Activated CD4-positive, alpha-beta T cell treated with anti-CD3 and anti-CD28 coated beads, Interleukin-2, amount 50 U/mL, for 4 hours (primary cell): ENCODE data around the gene TECTA.
"Not testable (repeated sequence)": the region's sequence is repeated elsewhere in the genome, so short reads cannot be mapped to it uniquely, and the experiment has no call there.

Experiments used
- DNase-seq, 2 experiments: peaks; one replicate each; pipeline ENCODE4 v3.0.0-alpha.2; 2020

The TECTA gene

DNA sequence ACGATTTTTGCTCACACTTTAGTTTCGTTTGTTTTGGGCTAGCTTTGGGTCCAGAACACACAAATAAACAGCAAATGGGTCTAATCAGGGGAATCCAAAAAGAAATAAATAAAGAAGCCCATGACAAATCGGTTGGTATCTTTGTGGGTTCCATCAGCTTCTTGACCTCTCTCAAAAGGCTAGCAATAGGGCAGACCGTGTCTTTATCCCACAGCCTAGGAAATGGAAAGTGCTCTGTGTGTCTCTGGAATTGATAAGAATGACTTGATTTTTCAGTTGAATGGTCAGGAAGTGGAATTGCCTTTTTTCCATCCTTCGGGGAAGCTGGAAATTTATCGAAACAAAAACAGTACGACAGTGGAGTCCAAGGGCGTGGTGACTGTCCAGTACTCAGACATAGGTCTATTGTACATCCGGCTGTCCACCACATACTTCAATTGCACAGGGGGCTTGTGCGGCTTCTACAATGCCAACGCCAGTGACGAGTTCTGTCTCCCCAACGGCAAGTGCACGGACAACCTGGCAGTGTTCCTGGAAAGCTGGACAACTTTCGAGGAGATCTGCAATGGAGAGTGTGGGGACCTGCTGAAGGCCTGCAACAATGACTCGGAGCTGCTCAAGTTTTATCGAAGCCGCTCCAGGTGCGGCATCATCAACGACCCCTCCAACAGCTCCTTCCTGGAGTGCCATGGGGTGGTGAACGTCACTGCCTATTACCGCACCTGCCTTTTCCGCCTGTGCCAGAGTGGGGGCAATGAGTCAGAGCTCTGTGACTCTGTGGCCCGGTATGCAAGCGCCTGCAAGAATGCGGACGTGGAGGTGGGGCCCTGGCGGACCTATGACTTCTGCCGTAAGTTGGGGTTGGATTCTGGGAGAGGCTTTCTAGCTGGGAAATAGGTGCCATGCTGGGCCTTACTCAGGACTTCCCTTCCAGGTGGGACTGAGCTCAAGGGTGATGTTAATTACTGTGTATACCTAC is 28.6 kb downstream of the TECTA start:
- DNase-seq, result no peak

DNA sequence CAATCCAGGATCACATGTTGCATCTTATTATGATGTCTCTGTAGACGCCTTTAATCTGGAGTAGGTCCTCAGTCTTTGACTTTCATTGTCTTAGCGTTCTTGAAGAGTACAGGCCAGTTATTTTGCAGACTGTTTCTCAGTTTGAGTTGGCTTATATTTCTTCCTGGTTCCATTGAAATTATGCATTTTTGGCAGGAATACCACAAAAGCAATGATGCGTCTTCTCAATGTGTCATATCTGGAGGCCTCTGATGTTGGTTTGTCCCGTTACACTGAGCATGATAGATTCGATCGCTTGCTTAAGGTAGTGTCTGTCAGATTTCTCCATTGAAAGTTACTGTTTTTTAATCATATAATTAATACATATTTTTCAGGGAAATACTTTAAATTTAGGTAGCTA is 30.6 kb downstream of the TECTA start:
- no peak for DNase-seq

DNA sequence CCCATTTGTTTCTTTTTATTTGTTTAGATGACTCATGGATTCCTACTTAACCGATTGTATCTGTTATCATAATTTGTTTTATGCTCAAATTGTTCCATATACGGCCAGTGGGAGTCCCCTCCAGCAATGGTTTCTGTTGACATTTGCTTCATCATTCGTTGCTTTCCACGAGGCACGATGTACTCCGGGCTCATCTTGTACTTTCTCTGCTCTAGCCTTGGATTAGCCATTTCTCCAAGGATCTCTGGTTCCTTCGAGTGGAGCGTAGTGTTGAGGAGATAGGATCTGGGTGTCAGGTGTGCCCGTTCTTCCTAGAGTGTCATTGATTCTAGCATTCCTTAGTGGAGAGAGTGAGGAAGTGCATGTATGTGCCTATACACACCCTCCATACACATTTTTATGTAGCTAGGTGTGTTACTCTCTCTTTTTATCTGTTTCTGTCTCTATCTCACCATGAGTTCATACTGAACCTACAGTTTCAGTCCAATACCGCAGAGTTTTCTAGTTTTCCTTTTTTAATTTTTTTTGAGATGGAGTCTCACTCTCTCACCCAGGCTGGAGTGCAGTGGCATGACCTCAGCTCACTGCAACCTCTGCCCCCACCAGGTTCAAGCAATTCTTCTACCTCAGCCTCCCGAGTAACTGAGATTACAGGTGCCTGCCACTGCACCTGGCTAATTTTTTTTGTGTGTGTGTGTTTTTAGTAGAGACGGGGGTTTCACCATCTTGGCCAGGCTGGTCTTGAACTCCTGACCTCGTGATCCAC is 31.4 kb downstream of the TECTA start:
- DNase-seq, result no peak

DNA sequence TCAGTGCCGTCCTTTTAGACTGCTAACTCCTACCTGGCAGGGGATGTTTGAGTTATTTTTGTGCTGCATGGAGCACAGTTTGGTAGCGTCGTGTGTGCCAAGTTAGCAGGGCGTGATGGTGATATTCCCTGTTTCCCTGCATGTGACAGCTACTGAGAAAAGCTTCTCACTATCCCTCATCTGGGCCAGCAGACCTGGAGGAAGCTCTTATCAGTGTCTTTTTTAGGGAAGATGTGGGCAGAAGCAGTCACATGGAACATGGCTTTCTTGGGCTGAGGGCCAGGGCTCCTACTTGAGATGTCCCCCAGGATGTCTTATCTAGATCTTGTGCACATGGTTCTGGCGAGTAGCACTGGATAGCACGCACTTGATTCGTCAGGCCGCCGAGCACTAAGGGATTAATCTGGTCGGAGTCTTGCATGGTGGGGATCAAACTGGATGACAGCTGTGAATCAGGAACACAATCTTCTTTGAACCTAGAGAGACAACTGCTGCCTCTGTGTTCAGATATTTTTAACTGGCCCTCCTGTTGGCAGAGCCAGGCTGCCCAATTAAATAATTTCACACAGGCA is 33.8 kb downstream of the TECTA start:
- DNase-seq, result no peak

DNA sequence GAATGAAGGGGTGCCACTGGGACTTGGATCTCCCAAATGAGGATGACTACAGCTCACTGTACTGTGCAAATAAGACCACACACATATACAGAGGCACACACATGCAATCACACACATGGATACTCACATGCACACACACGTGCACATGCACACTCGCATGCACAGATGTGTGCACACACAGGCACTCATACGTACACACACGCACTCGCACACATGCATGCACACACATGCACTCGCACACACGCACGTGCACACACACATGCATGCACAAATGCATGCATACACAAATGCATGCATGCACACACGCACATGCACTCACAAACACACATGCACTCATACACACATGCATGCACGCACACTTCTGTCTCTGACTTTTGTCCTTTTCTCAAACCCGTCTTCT is 36.0 kb downstream of the TECTA start:
- DNase-seq, result no peak

DNA sequence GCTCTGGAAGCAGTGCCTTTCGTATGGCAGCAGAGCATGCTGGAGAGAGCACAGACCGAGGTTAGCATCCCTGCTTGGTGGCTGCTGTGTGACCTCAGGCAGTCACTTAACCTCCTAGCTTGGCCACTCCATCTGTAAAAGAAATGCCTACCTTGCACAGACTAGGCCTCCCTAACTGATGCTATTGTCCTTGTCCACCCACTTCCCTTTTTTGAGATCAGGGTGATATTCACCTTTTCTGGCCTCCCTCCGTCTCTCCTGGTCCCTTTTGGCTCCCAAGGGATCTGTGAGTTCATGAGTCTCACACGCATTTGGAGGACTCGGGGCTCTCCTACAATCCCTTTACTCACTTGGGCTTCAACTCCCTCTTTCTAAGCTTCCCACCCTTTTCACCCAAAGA is 37.2 kb downstream of the TECTA start:
- DNase-seq, result no peak

DNA sequence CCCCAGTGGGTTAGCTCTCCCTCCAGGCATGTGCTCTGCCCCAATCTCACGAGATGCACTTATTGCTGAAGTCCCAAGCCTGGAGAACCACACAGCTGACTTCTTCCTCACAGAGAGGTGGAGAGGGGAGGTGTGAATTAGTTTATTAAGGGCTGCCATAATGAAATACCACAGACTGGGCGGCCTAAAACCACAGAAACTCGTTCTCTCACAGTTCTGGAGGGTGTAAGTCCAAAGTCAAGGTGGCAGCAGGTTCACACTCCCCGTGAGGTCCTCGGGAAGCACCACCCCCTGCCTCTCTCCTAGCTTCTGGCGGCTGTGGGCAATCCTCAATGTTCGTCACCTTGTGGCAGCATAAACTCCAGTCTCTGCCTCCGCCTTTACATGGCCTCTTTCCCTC is 39.3 kb downstream of the TECTA start:
- no peak for DNase-seq

DNA sequence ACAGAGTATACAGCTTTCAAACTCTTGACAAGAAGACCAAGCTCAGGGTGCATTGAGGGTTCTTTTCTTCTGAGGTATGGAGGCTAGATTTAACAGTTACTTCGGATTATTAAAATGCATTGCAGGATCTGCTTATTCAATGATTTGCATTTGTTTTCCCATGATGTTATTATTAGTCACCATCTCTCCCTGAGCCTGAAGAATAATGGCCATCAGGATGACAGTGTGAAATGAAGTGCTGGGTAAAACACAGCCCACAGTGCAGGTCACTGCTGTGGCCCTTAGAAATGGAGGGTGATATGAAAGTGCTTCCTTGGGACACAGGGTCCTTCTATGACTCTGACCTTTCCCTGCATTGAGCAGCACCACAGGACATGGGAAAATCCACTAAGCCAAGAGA is 40.0 kb downstream of the TECTA start:
- no peak for DNase-seq

DNA sequence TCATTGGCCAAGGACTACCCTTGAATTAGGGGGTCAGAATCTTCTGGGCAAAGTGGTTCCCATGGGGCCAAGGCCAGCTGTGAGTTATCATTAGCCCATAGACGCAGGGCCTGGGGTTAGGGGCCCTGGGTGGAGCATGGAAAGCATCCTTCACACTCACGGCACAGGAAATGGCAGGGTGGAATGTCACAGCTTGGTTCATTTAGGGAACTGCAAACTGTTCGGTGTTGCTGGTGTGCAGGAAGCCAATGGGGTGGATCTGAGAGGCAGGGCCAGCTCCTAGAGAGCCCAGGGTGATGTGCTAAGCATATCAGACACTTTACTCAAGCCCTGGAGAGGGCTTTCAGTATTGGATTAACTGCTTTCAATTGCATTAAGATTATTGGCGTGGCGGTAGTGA is 42.9 kb downstream of the TECTA start:
- DNase-seq, result no peak

DNA sequence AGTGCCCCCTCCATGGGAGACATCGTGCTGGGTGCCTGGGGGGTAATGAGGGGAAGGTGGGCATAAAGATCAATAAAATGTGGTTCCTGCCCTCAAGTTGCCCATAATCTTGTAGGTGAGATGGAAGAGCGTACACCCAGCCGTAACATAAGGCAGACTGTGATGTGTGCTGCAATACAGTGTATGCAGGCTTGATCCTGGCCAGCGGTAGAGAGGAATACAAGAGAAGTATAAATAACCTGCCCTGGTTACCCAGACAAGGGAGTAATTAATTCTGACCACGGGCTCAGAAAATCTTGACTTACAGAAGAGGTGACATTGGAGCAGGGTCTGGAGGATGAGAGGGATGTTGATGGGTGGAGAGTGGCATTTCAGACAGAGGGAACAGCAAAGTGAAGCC is 43.7 kb downstream of the TECTA start:
- no peak for DNase-seq

DNA sequence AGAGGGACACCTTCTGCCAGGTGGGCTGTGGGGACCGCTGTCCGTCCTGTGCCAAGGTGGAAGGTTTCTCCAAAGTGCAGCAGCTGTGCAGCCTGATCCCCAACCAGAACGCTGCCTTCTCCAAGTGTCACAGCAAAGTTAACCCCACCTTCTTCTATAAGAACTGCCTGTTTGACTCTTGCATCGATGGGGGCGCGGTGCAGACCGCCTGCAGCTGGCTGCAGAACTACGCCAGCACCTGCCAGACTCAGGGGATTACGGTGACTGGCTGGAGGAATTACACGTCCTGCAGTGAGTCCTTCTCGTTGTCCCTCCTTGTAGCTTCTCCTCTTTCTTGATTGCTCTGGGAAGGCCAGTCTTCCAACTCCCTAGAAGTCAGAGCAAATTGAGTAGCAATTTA is 44.8 kb downstream of the TECTA start:
- DNase-seq, result no peak

DNA sequence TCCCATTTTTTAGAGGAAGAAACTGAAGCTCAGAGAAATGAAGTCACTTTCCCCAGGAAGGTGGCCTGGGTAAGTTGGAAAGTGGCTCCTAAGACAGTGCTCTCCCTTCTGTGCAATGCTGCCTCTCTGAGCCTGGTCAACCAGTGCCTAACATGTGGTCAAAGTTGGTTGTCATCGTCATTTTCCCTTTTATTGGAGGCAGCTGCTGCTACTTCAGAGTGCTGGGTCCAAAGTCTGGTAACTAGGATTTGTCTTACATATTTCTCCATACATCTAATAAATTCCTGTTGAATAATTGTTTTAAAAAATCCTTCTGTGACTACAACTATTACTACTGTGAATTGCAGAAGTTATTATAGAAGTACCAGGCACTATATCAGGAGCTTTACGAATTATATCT is 48.1 kb downstream of the TECTA start:
- DNase-seq, result no peak

DNA sequence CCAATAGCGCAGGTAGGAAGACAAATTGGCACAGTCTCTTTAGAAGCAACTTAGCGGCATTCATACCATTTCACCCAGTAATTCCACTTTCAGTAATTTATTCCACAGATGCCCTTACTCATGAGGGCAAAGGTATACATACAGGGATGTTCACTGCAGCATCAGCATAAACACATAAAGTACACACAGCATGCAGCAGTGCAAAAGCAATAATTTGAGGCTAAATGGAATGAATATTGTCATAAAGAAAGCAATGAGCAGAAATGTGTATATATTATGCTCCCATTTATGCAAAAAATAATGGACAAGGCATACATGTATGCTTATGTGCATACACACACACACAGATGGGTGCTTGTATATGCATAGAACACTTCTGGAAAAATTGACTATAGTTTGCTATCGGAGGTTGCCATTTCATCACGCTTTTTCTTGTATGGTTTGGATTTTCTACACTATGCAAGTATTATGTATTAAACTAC is 50.2 kb downstream of the TECTA start:
- no peak for DNase-seq

DNA sequence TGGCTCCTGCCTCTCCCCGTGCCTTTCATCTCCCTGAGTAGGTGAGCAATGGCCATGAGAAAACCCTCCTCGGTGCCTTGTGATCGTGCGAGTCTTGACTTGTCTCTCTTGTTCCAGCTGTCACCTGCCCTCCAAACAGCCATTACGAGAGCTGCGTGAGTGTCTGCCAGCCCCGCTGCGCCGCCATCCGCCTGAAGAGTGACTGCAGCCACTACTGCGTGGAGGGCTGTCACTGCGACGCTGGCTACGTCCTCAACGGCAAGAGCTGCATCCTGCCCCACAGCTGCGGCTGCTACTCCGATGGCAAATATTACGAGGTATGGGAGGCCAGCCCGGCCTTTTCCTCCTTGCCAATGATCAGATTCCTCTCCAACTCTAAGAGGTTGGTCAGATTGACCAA is 51.7 kb downstream of the TECTA start:
- no peak for DNase-seq

DNA sequence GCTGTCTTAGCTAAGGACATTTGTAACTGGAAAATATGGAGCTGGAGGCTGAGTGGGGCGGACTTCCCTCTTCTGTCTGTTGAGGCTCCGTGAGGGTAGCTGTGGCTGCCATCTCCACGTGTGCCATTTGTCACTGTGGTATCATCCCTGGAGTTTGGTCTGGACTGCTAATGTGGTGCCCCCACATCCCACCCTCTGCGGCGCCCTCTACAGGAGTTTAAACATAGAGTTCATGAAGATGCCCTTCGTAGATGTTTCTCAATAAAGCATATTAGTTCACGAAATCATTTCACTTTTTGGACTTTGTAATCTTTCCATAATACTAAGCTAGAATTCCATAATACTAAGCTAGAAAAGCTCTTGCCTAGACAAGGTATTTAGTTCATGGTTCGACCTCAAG is 52.4 kb downstream of the TECTA start:
- no peak for DNase-seq

DNA sequence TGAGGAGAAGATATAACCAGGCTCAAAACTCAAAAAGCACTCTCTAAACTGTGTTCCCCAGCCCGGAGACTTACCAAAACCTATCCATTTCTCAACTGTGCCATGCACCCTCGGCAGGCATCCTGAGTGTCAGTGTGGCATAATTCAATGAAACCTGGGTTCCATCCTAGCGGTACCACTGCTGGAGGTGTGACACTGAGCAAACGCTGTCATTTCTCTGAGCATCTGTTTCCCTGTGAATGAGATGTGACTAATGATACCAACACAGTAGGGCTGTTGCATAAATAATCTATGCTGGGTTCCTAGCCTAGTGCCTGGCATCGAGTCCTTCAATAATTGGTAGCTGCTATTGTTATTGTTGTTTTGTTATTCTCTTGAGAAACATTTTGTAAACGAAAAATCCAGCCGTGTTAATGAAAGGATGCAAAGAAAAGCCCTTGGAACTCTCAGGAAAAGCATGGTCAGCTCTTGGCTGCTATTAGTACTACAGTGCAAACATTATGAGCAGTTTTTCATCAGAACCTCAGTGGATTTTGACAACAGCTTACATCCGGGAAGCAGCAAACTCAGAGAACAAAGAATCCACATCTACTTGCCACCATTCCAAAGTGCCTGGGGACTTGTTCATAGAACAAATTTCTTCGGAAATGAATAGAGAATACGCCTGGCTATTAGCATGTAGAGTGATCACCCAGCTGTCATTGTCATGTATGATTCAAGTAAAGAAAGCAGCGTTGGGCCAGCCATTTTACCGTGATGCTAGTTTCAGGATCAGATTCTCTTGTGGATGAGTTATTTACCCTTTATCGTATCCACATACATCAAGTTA is 53.7 kb downstream of the TECTA start:
- no peak for DNase-seq

DNA sequence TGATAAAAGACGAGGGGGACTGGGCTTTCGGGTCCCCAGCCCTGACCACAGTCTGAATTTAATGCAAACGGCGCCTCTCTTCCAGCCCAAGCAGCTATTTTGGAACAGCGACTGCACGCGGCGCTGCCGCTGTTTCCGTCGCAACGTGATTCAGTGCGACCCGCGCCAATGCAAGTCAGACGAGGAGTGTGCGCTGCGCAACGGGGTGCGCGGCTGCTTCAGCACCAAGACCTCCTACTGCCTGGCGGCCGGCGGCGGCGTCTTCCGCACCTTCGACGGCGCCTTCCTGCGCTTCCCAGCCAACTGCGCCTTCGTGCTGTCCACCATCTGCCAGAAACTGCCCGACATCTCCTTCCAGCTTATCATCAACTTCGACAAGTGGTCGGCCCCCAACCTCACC is 56.7 kb downstream of the TECTA start:
- no peak for DNase-seq

DNA sequence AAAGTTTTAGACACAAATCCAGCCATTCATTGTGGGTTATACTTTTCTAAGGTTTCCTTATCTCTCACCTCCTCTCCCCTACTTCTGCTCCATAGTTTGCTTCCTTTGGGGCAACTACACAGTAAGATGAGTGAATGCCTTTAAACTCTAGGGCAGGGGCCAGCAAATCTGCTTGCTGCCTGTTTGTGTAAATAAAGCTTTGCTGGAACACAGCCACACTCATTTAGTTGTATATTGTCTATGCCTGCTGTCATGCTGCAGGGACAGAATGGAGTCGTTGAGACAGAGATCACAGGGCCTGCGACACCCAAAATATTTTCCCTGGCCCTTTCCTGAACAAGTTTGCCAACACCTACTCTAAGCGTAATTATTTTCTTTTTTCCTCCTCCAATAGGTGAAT is 58.7 kb downstream of the TECTA start:
- no peak for DNase-seq

DNA sequence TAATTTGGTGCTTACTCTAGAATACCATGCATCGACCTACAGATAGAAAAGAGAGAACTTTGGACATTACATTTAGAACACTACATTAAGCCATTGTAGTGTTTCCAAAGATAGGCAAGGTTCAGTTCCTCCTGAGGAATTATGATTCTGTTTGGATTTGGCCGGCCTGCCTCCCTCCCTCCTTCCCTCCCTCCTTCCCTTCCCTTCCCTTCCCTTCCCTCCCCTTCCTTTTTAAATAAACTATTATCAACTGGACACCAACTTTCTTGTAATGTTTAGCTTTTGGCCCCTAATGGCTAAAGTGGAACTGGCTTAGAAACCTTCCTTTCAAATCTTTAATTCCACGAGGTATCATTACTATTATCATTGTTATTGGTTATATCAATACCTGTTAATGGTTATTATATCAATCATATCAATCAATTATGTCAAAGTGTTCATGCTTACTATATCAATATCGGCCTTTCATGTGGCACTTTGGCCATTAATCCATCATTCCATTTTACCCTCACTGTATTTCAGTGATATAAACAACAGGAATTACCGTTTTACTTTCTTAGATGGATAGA is 60.4 kb downstream of the TECTA start:
- no peak for DNase-seq

DNA sequence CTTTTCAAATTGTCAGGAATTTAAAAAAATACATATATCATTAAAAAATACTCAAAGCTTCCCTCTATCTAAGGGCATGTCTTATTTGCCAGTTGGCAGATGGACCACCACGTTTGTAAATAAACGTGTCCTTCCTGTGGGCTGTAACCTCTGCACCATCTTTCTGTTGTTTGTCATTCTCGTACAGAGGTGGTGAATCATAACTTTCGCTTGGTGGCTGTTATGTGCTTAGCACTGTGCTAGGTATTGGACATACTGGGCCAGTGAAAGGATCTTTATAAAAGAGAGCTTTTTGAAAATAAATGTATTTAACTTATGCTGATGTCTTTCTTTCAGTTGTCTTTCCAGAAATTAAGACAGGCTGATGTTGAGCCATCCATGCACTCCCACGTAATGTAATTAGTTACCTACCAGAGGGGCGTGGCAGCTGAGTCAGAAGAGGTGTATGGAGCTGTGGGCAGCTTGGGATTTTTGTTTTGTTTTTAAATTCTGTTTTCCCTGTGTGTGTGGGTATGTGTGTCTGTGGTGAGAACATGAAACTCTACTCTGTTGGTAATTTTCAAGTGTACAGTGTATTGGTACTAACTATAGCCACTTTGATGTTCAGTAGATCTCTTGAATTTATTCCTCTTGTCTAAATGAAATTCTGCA is 62.7 kb downstream of the TECTA start:
- no peak for DNase-seq

DNA sequence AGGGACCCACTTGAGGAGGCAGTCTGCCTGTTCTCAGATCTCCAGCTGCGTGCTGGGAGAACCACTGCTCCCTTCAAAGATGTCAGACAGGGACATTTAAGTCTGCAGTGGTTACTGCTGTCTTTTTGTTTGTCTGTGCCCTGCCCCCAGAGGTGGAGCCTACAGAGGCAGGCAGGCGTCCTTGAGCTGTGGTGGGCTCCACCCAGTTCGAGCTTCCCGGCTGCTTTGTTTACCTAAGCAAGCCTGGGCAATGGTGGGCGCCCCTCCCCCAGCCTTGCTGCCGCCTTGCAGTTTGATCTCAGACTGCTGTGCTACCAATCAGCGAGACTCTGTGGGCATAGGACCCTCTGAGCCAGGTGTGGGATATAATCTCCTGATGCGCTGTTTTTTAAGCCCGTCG is 76.6 kb downstream of the TECTA start:
- DNase-seq, result not testable (repeated sequence)

DNA sequence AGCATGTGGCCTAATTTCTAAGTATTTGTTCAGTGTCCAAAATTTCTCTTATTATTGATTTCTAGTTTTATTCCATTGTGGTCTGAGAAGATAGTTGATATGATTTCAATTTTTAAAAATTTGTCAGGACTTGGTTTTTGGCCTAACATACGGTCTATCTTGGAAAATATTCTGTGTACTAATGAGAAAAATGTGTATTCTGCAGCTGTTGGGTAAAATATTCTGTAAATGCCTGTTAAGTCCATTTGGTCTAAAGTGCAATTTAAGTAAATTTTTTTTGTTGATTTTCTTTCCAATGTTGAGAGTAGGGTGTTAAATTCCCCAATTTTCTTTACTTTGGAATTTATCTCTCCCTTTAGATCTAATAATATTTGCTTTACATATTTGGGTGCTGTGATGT is 78.3 kb downstream of the TECTA start:
- DNase-seq, result no peak
